AG09319 (cell line): ENCODE measurements around the gene LGALS3BP.
"Not testable (repeated sequence)": the region's sequence is repeated elsewhere in the genome, so short reads cannot be mapped to it uniquely, and the experiment has no call there.

Source experiments
- DNase-seq: peaks from one replicate; pipeline ENCODE4 v3.0.0-alpha.2; 2010; ENCODE audit warnings: low read depth; ENCODE audit errors: extremely low read depth
- TF ChIP-seq, protein P1 (sequence below): IDR thresholded peaks from 2 replicates; pipeline ENCODE4 v1.5.1; 2011; ENCODE audit warnings: low read depth, mild to moderate bottlenecking, inconsistent platforms, low read length, moderate library complexity

LGALS3BP gene

DNA sequence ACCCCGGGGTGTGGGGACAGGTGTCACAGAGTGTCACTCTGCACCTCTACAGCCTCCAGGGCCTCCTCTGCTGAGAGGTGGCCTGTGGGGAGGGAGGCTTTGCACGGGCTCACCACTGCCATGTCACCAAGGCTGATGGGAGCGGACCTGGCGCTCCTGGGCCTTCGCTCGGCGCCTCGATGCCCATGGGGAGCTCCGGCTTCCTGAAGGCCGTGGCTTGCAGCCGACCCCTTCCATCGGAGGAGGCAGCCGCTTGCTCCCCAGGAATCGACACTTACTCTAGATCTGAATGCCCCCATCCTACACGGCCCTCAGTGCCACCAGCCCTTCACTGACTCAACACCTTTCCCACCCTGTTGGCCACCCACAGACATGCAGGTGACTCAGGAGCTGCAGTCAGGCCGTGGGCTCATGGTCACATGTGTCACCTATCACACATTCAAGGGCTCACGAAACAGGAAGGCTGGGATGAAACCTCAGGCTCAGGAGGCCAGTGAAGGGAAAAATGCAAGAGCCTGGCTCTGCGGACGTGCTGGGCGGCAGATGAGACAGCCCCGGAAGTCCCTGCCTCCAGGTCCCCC, 11.9 kb downstream of the LGALS3BP start:
- TF ChIP-seq, protein P1, sequence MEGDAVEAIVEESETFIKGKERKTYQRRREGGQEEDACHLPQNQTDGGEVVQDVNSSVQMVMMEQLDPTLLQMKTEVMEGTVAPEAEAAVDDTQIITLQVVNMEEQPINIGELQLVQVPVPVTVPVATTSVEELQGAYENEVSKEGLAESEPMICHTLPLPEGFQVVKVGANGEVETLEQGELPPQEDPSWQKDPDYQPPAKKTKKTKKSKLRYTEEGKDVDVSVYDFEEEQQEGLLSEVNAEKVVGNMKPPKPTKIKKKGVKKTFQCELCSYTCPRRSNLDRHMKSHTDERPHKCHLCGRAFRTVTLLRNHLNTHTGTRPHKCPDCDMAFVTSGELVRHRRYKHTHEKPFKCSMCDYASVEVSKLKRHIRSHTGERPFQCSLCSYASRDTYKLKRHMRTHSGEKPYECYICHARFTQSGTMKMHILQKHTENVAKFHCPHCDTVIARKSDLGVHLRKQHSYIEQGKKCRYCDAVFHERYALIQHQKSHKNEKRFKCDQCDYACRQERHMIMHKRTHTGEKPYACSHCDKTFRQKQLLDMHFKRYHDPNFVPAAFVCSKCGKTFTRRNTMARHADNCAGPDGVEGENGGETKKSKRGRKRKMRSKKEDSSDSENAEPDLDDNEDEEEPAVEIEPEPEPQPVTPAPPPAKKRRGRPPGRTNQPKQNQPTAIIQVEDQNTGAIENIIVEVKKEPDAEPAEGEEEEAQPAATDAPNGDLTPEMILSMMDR: no peak
- no peak for DNase-seq

DNA sequence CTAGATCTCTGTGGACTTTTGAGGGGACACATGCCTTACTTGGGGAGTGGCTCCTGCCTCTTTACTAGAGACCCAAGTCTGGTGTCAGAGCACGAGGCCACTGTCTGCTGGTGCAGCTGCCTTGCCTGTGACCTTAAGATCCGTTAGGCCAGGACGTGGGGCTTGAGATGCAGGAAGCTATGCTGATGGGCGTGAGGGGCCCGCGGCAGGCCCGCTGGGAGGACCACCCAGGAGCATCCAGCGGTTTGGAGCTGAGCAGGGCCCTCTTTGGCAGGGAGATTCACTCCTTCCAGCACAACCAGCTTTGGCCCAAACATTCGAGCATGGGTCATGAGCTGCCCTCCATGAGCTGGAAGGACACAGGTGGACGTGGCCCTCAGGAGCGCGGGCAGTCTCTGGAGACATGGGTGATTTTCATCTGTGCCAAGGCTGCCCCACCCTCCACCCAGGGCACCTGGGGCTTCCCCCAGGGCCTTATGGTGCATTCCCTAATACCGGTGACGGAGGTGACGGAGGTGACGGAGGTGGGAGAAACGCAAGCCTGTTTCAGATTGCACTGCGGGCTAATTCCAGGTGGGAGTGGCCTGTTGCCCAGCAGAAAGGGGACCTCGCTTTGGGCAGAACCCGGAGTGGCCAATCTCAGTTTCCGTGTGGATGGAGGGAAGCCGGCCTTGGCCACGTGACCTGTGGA, 12.7 kb downstream of the LGALS3BP start:
- TF ChIP-seq, protein P1: no peak
- no peak for DNase-seq

DNA sequence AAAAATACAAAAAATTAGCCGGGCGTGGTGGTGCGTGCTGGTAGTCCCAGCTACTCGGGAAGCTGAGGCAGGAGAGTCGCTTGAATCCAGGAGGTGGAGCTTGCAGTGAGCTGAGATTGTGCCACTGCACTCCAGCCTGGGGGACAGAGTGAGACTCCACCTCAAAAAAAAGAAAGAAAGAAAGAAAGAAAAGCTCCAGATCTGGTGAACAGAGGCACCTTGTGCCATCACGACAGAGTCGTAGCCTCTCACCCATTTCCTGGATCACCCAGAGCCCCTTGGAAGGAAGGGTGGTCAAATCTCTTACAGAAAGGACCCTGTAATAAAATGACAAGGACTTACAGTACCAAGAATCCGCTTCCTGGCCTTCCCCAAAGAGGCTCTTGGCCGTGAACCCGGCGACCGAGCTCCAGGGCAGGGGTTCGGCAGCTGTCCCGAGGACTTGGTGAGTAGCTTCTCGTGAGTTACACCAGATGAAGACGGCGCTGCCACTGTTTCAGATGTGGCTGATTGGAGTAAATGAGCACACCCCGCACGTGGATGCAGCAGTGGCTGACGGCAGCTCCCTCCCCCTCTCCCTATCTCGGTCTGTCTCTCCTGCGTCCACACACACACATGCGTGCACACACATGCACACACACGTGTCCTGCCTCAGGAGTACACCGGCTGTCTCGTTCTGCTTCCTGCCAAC, 13.5 kb downstream of the LGALS3BP start:
- TF ChIP-seq, protein P1: no peak
- DNase-seq: no peak

DNA sequence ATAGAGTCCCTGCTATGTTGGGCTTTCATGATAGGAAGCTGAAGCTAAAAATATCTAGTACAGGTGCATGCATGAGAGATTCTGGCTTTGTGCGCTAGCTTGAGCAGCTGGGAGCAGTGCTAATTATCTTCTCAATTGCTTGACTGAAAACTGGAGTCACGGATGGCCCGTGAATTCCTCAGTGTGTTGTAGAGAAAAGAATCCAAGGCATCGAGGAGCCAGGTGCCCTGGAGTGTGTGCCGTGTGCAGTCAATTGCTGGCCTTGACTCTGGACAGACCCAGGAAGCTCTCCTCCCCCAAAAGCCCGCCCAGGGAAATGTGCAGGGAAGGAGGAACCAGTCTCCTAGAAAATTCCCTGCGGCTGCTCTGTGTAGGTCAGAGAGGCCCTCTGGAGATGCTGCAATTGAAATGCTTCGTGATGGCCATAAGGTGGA, 14.2 kb downstream of the LGALS3BP start:
- no peak for DNase-seq
- TF ChIP-seq, protein P1: no peak

DNA sequence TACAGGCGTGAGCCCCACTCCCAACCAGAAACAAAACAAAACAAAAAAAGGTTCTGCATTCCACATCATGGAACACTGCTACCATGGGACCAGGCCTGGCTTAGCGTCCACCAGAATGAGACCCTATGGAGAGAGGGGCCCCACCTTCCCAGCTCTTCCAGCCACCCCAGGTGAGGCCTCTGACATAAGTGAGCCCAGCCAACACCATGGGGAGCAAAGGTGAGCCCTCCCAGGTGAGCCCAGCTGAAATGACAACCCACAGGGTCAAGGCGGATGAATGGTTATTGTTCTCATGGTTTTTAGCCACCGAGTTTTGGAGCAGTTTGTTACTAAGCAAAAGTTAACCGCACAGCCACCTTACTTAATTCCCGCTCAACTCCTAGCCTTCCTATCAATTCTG, 16.3 kb downstream of the LGALS3BP start:
- TF ChIP-seq, protein P1: no peak
- no peak for DNase-seq

DNA sequence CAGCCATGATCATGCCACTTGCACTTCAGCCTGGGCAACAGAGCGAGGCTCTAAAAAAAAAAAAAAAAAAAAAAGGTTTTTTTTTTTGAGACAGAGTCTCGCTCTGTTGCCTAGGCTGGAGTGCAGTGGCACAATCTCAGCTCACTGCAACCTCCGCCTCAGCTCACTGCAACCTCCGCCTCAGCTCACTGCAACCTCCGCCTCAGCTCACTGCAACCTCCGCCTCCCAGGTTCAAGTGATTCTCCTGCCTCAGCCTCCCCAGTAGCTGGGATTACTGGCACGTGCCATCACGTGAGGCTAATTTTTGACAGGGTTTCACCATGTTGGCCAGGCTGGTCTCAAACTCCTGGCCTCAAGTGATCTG, 16.8 kb downstream of the LGALS3BP start:
- DNase-seq: not testable (repeated sequence)

DNA sequence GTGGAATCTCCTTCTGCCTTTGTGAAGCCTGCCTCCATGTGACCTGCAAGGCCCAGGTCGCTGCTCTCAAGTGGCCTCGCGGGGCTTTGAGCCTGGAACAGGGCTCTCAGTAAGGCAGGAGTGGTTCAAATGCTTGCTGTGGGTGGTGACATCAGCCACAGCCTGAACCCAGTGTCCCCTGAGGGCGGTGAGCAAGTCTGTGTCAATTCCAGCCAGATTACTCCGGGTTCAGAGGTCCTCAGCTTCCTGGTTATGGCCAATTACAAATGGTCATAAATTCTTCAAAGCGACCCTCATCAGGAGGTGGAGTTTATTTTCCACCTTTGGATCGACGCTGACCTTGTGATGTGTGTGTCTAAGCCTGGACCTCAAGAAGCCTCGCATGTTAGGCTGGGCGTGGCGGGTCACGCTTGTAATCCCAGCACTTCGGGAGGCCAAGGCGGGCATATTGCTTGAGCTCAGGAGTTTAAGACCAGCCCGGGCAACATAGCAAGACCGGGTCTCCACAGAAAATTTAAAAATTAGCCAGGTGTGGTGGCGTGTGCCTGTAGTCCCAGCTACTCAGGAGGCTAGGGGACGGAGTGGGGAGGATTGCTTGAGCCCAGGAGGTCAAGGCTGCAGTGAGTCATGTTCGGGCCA, 17.3 kb downstream of the LGALS3BP start:
- TF ChIP-seq, protein P1: no peak
- DNase-seq: no peak
